ENCODE measurements around the gene CCDC150.

- TF ChIP-seq CTCF (IDR thresholded peaks at IDR 0.05) (no peak), EZH2 (IDR thresholded peaks at IDR 0.05; ENCODE audit: borderline replicate concordance, insufficient read depth, low read depth, low read length, poor library complexity, severe bottlenecking) (no peak)
Observed at GRCh38 chr2:196685792-196686191, 46.3 kb downstream of the CCDC150 start.

Data from B cell (primary cell).